ENCODE data around the gene PCNX2.

The PCNX2 gene

GRCh38 chr1:233238884-233239431 lies 56.6 kb downstream of the PCNX2 start:
- no peak overlapping the region for H3K4me3 ChIP-seq (ENCODE audit: insufficient read length, low read depth)
- no peak for DNase-seq (ENCODE audit: low read depth, low spot score)
- no peaks in the 10 kb centered on the region for H3K9me3 ChIP-seq (ENCODE audit: insufficient read depth, low read length)
- H3K4me1 ChIP-seq (ENCODE audit: insufficient read depth, insufficient read length) = peaks cover 4% of the 10 kb centered on the region
- H3K36me3 ChIP-seq (ENCODE audit: insufficient read depth, insufficient read length, low read length) = peaks cover 14% of the 10 kb centered on the region
- no peak for TF ChIP-seq ZNF274 (IDR thresholded peaks at IDR 0.05; ENCODE audit: low read depth, low read length)
- TF ChIP-seq SUZ12 (IDR thresholded peaks at IDR 0.05; ENCODE audit: extremely low read depth, insufficient read depth, insufficient read length) = no peak
- no peak for TF ChIP-seq YY1 (IDR thresholded peaks at IDR 0.05; ENCODE audit: insufficient read depth, insufficient read length)
- H3K9ac ChIP-seq (ENCODE audit: insufficient read length, low read depth) = no peak overlapping the region
- no peaks in the 10 kb centered on the region for H3K27me3 ChIP-seq (ENCODE audit: insufficient read depth, insufficient read length)

- Histone ChIP-seq H3K36me3 (ENCODE audit: insufficient read depth, insufficient read length, low read length) (peaks cover 17% of the 10 kb centered on the region), H3K9ac (ENCODE audit: insufficient read length, low read depth) (no peak overlapping the region), H3K9me3 (ENCODE audit: insufficient read depth, low read length) (no peaks in the 10 kb centered on the region), H3K4me3 (ENCODE audit: insufficient read length, low read depth) (no peak overlapping the region), H3K27me3 (ENCODE audit: insufficient read depth, insufficient read length) (no peaks in the 10 kb centered on the region), H3K4me1 (ENCODE audit: insufficient read depth, insufficient read length) (peaks cover 4% of the 10 kb centered on the region)
- TF ChIP-seq YY1 (IDR thresholded peaks at IDR 0.05; ENCODE audit: insufficient read depth, insufficient read length) (no peak), ZNF274 (IDR thresholded peaks at IDR 0.05; ENCODE audit: low read depth, low read length) (no peak), SUZ12 (IDR thresholded peaks at IDR 0.05; ENCODE audit: extremely low read depth, insufficient read depth, insufficient read length) (no peak)
- DNase-seq (ENCODE audit: low read depth, low spot score) = no peak
Measured at GRCh38 chr1:233237647-233238046, 57.9 kb downstream of the PCNX2 start.

GRCh38 chr1:233233508-233234040 lies 62.0 kb downstream of the PCNX2 start:
- DNase-seq (ENCODE audit: low read depth, low spot score) = no peak
- Histone ChIP-seq H3K4me3 (ENCODE audit: insufficient read length, low read depth) (no peak overlapping the region), H3K4me1 (ENCODE audit: insufficient read depth, insufficient read length) (peaks cover 4% of the 10 kb centered on the region), H3K9me3 (ENCODE audit: insufficient read depth, low read length) (no peaks in the 10 kb centered on the region), H3K9ac (ENCODE audit: insufficient read length, low read depth) (no peak overlapping the region), H3K36me3 (ENCODE audit: insufficient read depth, insufficient read length, low read length) (peaks cover 17% of the 10 kb centered on the region), H3K27me3 (ENCODE audit: insufficient read depth, insufficient read length) (no peaks in the 10 kb centered on the region)
- no peak for TF ChIP-seq ZNF274 (IDR thresholded peaks at IDR 0.05; ENCODE audit: low read depth, low read length)
- TF ChIP-seq SUZ12 (IDR thresholded peaks at IDR 0.05; ENCODE audit: extremely low read depth, insufficient read depth, insufficient read length) = no peak
- no peak for TF ChIP-seq YY1 (IDR thresholded peaks at IDR 0.05; ENCODE audit: insufficient read depth, insufficient read length)

GRCh38 chr1:233230011-233230410 lies 65.5 kb downstream of the PCNX2 start:
- no peak overlapping the region for H3K4me3 ChIP-seq (ENCODE audit: insufficient read length, low read depth)
- H3K27me3 ChIP-seq (ENCODE audit: insufficient read depth, insufficient read length) = no peaks in the 10 kb centered on the region
- H3K9me3 ChIP-seq (ENCODE audit: insufficient read depth, low read length) = no peaks in the 10 kb centered on the region
- DNase-seq (ENCODE audit: low read depth, low spot score) = no peak
- no peak for TF ChIP-seq SUZ12 (IDR thresholded peaks at IDR 0.05; ENCODE audit: extremely low read depth, insufficient read depth, insufficient read length)
- no peak for TF ChIP-seq YY1 (IDR thresholded peaks at IDR 0.05; ENCODE audit: insufficient read depth, insufficient read length)
- TF ChIP-seq ZNF274 (IDR thresholded peaks at IDR 0.05; ENCODE audit: low read depth, low read length) = no peak
- peaks cover 4% of the 10 kb centered on the region for H3K4me1 ChIP-seq (ENCODE audit: insufficient read depth, insufficient read length)
- no peak overlapping the region for H3K9ac ChIP-seq (ENCODE audit: insufficient read length, low read depth)
- H3K36me3 ChIP-seq (ENCODE audit: insufficient read depth, insufficient read length, low read length) = peaks cover 24% of the 10 kb centered on the region

- H3K36me3 ChIP-seq (ENCODE audit: insufficient read depth, insufficient read length, low read length) = peaks cover 22% of the 10 kb centered on the region
- H3K9me3 ChIP-seq (ENCODE audit: insufficient read depth, low read length) = no peaks in the 10 kb centered on the region
- no peak overlapping the region for H3K9ac ChIP-seq (ENCODE audit: insufficient read length, low read depth)
- H3K27me3 ChIP-seq (ENCODE audit: insufficient read depth, insufficient read length) = no peaks in the 10 kb centered on the region
- no peak for DNase-seq (ENCODE audit: low read depth, low spot score)
- TF ChIP-seq SUZ12 (IDR thresholded peaks at IDR 0.05; ENCODE audit: extremely low read depth, insufficient read depth, insufficient read length) = no peak
- TF ChIP-seq ZNF274 (IDR thresholded peaks at IDR 0.05; ENCODE audit: low read depth, low read length) = no peak
- no peak for TF ChIP-seq YY1 (IDR thresholded peaks at IDR 0.05; ENCODE audit: insufficient read depth, insufficient read length)
- H3K4me3 ChIP-seq (ENCODE audit: insufficient read length, low read depth) = no peak overlapping the region
- H3K4me1 ChIP-seq (ENCODE audit: insufficient read depth, insufficient read length) = no peaks in the 10 kb centered on the region
Measured at GRCh38 chr1:233229288-233229687, 66.2 kb downstream of the PCNX2 start.

- H3K4me3 ChIP-seq (ENCODE audit: insufficient read length, low read depth) = no peak overlapping the region
- TF ChIP-seq SUZ12 (IDR thresholded peaks at IDR 0.05; ENCODE audit: extremely low read depth, insufficient read depth, insufficient read length) (no peak), YY1 (IDR thresholded peaks at IDR 0.05; ENCODE audit: insufficient read depth, insufficient read length) (no peak), ZNF274 (IDR thresholded peaks at IDR 0.05; ENCODE audit: low read depth, low read length) (no peak)
Measured at GRCh38 chr1:233227930-233228465, 67.5 kb downstream of the PCNX2 start.

GRCh38 chr1:233224311-233224710 lies 71.2 kb downstream of the PCNX2 start:
- TF ChIP-seq SUZ12 (IDR thresholded peaks at IDR 0.05; ENCODE audit: extremely low read depth, insufficient read depth, insufficient read length) = no peak
- TF ChIP-seq YY1 (IDR thresholded peaks at IDR 0.05; ENCODE audit: insufficient read depth, insufficient read length) = no peak
- TF ChIP-seq ZNF274 (IDR thresholded peaks at IDR 0.05; ENCODE audit: low read depth, low read length) = no peak
- no peak overlapping the region for H3K4me3 ChIP-seq (ENCODE audit: insufficient read length, low read depth)
- no peaks in the 10 kb centered on the region for H3K27me3 ChIP-seq (ENCODE audit: insufficient read depth, insufficient read length)
- peaks cover 43% of the 10 kb centered on the region for H3K36me3 ChIP-seq (ENCODE audit: insufficient read depth, insufficient read length, low read length)
- no peak overlapping the region for H3K9ac ChIP-seq (ENCODE audit: insufficient read length, low read depth)
- peaks cover 7% of the 10 kb centered on the region; the same call in 1 of the 2 replicates for H3K9me3 ChIP-seq (ENCODE audit: insufficient read depth, low read length)
- H3K4me1 ChIP-seq (ENCODE audit: insufficient read depth, insufficient read length) = no peaks in the 10 kb centered on the region
- no peak for DNase-seq (ENCODE audit: low read depth, low spot score)

More at GRCh38 chr1:233227930-233228465, 67.5 kb downstream of the PCNX2 start:
- H3K9ac ChIP-seq (ENCODE audit: insufficient read length, low read depth) = no peak overlapping the region
- no peaks in the 10 kb centered on the region for H3K27me3 ChIP-seq (ENCODE audit: insufficient read depth, insufficient read length)
- H3K9me3 ChIP-seq (ENCODE audit: insufficient read depth, low read length) = no peaks in the 10 kb centered on the region
- no peaks in the 10 kb centered on the region for H3K4me1 ChIP-seq (ENCODE audit: insufficient read depth, insufficient read length)
- DNase-seq (ENCODE audit: low read depth, low spot score) = no peak
- H3K36me3 ChIP-seq (ENCODE audit: insufficient read depth, insufficient read length, low read length) = peaks cover 26% of the 10 kb centered on the region
